Omental fat pad (tissue), 4 donors: ENCODE data around the gene AGXT. TPM values are rescaled to one million over a fixed set of nuclear protein-coding genes. Genes with fewer than 3 reads are reported as not detected.

ENCODE experiments used
- ATAC-seq: fragments of 150-250 bp; one replicate; pipeline ENCODE4 v1.9.1; 2016; ENCODE audit warnings: mild to moderate bottlenecking, moderate library complexity; ENCODE audit not compliant: low FRiP score
- DNase-seq: peaks from one replicate; pipeline ENCODE4 v3.0.0-alpha.2; 2019; ENCODE audit warnings: low spot score
- total RNA-seq, 4 donors: library from RNA; depleted of rRNA; stranded (reverse); fragments of >200 nt; gene quantifications; one replicate each; pipeline ENCODE4 v1.1.0, GENCODE V29; 2016
- TF ChIP-seq, protein P1 (sequence below), 3 donors: fragments of 450-650 bp; IDR thresholded peaks; one replicate each; pipeline ENCODE4 v1.5.1; 2016 to 2017; ENCODE audit warnings: antibody characterized with exemption in 3 of 3, mild to moderate bottlenecking in 3 of 3, moderate library complexity in 2 of 3

Gene AGXT
- total RNA-seq, 4 donors from 2014 or later, result 0.56 to 1.4 TPM; not detected in 2

DNA sequence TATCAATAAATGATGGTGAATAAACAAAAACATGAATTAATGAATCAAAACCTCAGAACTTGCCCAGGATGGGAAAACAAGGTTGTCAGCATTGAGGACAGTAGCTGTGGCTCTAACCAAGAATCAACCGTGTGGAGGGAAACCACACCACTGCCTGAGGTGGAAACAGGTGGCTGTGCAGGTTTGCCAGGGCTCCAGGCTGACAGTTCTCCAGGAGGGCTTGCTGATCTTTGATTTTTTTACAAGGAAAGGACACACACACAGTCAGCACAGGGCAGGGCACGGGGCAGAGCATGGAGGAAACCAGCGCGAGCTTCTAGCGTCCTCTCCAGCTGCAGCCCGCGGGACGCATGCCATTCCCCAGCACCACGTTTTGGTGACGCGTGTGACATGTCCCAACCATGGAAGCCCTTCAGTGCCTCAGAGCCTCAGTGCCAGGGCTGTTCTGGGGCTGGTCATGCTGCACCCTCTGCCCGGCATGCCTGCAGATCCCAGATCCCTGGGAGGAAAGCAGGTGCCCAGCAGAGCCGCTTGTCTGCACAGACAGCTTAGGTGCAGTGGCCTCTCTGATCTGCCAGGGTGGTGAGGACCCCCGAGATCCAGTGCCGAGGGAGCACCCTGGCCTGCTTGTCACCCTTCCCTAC lies 15.8 kb upstream of the AGXT start:
- ATAC-seq, result no peak
- TF ChIP-seq, protein P1, sequence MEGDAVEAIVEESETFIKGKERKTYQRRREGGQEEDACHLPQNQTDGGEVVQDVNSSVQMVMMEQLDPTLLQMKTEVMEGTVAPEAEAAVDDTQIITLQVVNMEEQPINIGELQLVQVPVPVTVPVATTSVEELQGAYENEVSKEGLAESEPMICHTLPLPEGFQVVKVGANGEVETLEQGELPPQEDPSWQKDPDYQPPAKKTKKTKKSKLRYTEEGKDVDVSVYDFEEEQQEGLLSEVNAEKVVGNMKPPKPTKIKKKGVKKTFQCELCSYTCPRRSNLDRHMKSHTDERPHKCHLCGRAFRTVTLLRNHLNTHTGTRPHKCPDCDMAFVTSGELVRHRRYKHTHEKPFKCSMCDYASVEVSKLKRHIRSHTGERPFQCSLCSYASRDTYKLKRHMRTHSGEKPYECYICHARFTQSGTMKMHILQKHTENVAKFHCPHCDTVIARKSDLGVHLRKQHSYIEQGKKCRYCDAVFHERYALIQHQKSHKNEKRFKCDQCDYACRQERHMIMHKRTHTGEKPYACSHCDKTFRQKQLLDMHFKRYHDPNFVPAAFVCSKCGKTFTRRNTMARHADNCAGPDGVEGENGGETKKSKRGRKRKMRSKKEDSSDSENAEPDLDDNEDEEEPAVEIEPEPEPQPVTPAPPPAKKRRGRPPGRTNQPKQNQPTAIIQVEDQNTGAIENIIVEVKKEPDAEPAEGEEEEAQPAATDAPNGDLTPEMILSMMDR (IDR thresholded peaks at IDR 0.05), result no peak
- no peak for DNase-seq

DNA sequence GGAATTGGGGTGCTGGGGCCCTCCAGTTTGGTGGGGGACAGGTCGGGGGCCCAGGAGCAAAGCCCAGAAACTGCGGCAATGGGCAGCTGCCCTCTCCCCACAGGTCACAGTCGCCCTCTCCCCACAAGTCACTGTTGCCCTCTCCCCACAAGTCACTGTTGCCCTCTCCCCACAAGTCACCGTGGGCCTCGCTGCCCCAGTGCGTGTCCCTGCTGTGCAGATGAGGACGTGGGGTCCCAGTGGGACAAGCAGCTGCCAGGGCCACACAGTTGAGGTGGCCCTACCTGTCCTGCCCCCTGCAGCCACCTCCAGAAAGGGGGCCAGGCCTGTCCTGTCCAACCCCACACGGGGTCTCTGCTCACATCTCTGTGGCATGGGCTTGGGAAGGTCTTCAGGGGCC lies 13.0 kb upstream of the AGXT start:
- no peak for ATAC-seq
- TF ChIP-seq, protein P1 (IDR thresholded peaks at IDR 0.05), result no peak
- no peak for DNase-seq

DNA sequence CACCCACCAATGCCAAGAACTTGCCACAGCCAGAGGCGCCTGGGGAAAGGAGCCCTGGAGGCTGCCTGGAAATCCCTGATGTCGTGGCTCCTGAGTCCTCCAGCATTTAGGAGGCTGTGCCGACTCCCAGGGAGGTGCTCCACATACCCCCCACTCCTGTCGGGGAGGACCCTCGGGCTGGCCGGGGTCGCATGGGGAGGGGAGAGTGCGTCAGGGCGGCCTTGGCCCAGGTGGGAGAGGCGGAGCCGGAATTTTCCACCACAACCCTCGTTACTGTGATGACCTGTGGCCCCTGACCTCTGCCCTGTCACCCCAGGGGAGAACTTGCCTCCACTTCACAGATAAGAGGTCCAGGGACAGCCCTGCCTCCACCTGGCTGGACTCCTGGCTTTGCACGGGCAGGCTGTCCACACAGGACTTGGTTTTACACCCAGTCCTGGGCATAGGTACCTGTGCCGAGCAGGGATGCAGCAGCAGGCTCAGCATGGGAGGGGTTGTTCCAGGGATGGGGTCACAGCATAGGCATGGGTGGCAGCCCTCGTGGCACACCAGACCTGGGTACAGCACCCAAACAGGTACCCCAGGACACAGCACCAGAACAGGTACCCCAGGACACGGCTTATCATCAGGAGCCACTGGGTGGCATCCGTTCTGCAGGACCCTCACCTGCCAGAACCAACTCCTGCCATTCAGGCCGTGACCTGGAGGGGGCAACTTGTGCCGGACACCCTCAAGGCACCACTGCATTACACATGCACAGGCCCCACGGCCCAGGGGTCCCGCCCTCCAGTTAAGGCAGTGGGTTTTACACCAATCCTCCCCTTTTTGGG lies 12.3 kb upstream of the AGXT start:
- DNase-seq (no peak), ATAC-seq (no peak)
- TF ChIP-seq, protein P1 (IDR thresholded peaks at IDR 0.05), result no peak

DNA sequence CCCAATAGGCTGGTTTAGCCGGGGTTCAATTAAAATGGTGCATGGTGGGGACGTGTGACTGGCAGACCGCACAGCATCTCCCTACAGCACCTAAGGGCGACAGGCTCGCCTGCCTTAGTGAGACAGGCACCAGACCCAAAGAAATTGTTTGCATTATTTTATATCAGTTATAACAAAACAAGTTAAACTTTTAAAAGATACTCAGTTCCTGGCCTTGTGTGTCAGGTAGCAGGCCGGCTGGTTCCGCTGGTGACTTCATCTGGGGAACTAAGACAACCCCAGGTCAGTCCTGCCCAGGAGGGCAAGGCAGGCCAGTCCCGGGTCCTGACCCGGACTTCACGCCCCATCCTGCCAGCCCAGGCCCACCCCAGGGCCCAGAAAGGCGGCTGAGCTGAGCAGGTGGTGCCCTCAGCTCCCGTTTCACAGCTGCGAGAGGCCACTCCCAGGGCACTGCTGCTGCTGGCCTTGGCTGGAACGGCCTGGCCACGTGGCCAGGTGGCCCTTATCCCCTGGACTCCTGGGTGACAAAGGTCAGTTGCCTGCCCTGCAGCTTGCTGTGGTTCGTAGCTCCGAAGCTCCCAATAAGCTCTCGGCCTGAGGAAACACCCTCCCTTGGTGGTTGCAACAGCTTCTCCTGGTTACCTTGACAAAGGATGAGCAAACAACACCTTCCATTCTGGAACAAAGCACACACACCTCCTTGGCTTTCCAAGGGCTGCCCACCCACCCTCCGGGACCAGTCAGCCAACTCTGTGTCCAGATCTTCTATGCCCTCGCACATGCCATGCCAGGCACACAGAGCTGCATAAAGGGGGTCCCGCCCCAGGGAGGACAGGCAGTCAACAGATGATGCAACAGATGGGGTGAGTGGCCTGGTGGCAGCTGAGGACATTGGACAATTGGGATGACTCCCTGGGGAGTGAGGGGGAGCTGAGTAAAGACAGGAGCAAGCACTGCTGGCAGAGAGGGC lies 11.3 kb upstream of the AGXT start:
- TF ChIP-seq, protein P1 (IDR thresholded peaks at IDR 0.05), result no peak
- ATAC-seq (no peak), DNase-seq (no peak)

DNA sequence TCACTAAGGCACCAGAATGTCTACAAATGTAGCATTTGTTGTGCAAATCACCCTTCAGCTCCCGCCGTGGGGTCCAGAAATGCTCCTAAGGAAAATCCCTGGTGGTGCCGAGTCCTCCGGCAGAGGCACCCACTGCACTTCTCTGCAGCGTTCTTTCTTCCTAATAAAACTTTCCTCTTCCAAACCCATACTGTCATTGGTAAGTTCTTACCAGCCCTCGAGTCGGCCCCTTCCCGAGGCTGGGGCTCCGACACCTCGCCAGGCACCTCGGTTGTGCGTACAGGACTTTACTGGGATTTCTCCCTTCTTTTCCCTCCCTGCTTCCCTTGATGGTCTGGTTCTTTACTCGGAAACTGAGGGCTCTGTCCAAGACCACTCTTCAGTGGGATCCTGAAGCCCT lies 10.3 kb upstream of the AGXT start:
- TF ChIP-seq, protein P1 (IDR thresholded peaks at IDR 0.05), result no peak
- no peak for DNase-seq
- ATAC-seq, result no peak

DNA sequence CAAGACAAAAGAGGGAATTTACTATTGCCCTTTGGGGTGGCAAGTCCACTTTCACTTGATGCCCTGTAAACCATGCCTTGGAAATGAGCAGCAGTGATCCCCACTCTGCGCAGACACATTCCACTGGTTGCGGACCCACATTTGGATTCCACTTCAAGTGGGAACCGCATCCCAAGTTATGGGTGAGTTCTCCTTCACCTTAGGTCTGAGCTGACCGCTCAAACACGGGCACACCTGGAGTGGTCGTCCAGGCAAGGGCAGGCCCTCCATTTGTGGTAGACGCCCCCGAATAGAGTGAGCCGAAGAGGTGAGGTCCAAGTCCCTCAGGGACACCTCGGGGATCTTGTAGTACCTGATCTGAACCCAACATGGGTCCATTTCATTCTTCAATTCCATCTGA lies 9.8 kb upstream of the AGXT start:
- TF ChIP-seq, protein P1 (IDR thresholded peaks at IDR 0.05), result no peak
- DNase-seq, result no peak
- no peak for ATAC-seq
